ELF-1 (cell line): ENCODE measurements around the gene BLOC1S1.
"Not testable (repeated sequence)": the region's sequence is repeated elsewhere in the genome, so short reads cannot be mapped to it uniquely, and the experiment has no call there.

Experiments
- DNase-seq: peaks from one replicate; pipeline ENCODE4 v3.0.0-alpha.2; 2016; ENCODE audit warnings: low read depth, low spot score

The BLOC1S1 gene

GRCh38 chr12:55745361-55746173 is 29.7 kb downstream of the BLOC1S1 start:
- peak; percentile 98 for DNase-seq

- no peak for DNase-seq
These were observed 30.5 kb downstream of the BLOC1S1 start for GRCh38 chr12:55746174-55746912.

DNA sequence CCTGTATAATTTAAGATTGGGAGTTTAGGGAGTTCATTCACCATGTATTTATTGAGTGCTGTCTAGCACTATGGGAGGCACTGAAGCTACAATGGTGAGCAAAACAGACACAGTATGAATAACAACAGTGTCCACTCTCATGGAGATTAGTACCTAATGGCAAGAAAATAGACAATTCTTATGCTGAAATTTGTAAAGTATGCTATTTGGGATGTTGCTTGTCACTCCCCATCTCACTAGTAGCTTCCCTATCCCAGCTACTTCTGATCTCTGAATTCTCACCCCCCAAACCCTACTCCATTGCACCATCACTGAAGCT is 31.0 kb downstream of the BLOC1S1 start:
- no peak for DNase-seq

DNA sequence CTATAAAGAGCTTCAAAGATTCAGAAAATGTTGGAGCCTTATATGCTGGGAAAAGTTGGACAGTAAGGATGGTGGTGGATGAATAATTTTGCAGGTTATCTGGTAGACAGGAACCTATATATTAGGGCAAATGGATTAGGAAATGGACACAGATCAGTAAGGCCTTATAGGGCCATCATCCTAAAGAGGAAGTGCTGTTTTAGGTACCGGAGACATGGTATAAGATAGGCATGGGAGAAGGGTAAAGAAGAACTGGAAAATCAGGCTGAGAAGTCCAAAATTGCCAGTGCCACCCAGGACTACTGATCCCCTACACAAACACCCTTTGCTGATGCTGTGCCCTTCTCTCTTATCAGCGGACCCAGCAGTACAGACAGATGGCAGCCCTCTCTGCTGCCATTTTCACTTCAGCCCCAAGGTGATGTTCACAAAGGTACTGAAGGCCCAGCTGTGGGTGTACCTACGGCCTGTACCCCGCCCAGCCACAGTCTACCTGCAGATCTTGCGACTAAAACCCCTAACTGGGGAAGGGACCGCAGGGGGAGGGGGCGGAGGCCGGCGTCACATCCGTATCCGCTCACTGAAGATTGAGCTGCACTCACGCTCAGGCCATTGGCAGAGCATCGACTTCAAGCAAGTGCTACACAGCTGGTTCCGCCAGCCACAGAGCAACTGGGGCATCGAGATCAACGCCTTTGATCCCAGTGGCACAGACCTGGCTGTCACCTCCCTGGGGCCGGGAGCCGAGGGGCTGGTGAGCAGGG is 32.6 kb downstream of the BLOC1S1 start:
- no peak for DNase-seq

- DNase-seq, result no peak
These were observed 39.4 kb downstream of the BLOC1S1 start for GRCh38 chr12:55755246-55755645.

- DNase-seq, result no peak
These were observed 41.9 kb downstream of the BLOC1S1 start for GRCh38 chr12:55757701-55758100.

DNA sequence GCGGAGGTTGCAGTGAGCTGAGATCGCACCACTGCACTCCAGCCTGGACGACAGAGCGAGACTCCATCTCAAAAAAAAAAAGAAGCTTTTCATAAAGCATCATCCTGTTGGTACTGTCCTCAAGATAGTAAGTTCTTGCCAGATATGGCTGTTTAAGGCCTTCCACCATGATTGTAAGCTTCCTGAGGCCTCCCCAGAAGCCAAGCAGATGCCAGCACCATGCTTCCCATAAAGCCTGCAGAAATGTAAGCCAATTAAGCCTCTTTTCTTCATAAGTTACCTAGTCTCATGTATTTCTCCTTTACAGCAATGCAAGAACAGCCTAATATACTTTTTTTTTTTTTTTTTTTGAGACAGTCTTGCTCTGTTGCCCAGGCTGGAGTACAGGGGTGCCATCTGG is 42.7 kb downstream of the BLOC1S1 start:
- not testable (repeated sequence) for DNase-seq

- DNase-seq, result no peak
These were observed 44.8 kb downstream of the BLOC1S1 start for GRCh38 chr12:55760663-55761062.

DNA sequence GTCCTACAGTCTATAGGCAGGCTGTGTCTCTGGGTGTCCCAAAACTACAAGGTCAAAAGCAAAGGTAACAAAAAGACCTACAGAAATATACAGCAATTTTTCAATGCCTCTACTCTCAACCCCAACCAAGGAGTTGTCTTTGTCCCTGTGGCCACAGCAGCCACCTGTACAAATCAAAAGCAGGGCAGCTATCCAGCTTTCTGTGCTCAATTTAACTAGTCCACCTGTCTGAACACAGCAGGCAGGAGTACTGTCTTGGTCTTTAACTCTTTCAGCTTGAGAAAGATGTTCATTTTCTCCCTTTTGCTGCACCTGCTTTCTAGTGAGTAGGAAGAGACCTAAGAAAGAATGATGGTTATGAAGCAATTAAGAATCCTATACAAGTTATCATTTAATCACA is 46.8 kb downstream of the BLOC1S1 start:
- DNase-seq, result no peak

- no peak for DNase-seq
These were observed 50.0 kb downstream of the BLOC1S1 start for GRCh38 chr12:55765736-55766290.

DNA sequence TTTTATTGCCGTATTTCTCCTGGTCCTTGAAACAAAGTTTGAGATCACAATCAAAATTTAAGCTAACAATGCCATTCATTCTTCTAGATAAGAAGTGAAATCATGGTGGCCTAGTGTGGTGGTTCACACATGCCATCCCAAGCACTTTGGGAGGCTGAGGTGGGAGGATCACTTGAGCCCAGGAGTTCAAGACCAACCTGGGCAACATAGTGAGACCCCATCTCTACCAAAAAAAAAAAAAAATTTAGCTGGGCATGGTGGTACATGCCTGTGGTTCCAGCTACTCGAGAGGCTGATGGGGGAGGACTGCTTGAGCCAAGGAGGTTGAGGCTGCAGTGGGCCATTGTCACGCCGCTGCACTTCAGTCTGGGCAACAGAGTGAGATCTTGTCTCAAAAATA is 51.3 kb downstream of the BLOC1S1 start:
- DNase-seq, result no peak
